ENCODE measurements around the gene SMURF2.

DNA sequence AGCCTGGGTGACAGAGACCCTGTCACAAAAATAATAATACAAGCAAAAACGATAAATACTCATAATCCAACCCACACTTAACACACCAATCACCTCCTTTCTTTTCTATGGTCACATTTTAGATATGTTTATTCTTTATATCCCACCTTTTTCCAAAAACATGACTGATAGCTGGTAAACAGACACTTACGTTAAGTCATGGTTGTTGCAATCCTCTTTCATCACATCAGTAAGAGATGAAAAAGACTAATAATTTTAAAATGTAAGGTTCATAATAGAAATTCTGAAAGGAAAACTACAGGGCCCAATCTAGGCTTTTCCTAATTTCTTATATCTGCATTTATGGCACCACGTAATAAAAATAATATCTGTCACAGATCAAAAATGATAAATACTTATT, 10.2 kb downstream of the SMURF2 start:
- no peak for TF ChIP-seq EP300 (IDR thresholded peaks at IDR 0.05)
- TF ChIP-seq, protein P1, sequence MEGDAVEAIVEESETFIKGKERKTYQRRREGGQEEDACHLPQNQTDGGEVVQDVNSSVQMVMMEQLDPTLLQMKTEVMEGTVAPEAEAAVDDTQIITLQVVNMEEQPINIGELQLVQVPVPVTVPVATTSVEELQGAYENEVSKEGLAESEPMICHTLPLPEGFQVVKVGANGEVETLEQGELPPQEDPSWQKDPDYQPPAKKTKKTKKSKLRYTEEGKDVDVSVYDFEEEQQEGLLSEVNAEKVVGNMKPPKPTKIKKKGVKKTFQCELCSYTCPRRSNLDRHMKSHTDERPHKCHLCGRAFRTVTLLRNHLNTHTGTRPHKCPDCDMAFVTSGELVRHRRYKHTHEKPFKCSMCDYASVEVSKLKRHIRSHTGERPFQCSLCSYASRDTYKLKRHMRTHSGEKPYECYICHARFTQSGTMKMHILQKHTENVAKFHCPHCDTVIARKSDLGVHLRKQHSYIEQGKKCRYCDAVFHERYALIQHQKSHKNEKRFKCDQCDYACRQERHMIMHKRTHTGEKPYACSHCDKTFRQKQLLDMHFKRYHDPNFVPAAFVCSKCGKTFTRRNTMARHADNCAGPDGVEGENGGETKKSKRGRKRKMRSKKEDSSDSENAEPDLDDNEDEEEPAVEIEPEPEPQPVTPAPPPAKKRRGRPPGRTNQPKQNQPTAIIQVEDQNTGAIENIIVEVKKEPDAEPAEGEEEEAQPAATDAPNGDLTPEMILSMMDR (IDR thresholded peaks at IDR 0.05), result no peak
